Stimulated activated CD8-positive, alpha-beta memory T cell treated with anti-CD3 and anti-CD28 coated beads, Interleukin-7, amount 100 ng/mL, for 48 hours (primary cell): ENCODE measurements around the gene GANC.
"Not testable (repeated sequence)": the region's sequence is repeated elsewhere in the genome, so short reads cannot be mapped to it uniquely, and the experiment has no call there.

Experiments used
- DNase-seq, 2 donors: peaks; one replicate each; pipeline ENCODE4 v3.0.0-alpha.2; 2020; ENCODE audit warnings: low read depth in 1 of 2; ENCODE audit errors: extremely low read depth in 1 of 2

The GANC gene

DNA sequence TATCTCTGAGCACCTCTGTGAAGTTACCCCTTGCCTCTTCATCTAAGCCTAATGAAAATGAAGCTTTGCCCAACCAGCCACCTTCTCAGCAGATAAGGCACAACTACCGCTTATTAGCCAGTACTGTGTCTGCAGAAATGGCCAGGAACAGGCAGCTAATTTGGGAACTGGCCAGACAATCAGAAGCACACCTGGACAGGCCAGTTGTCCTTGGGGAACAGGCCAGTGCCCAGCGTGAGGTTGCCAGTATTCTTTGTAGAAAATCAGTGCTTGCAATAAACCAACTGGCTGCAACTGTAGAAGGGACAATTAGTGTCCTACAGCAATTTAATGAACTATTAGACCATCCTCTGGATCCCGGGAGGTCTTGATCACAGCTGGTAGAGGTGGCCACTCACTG lies 10.7 kb downstream of the GANC start:
- DNase-seq = no peak

- no peak for DNase-seq
These were observed 11.6 kb downstream of the GANC start for GRCh38 chr15:42284551-42284950.

DNA sequence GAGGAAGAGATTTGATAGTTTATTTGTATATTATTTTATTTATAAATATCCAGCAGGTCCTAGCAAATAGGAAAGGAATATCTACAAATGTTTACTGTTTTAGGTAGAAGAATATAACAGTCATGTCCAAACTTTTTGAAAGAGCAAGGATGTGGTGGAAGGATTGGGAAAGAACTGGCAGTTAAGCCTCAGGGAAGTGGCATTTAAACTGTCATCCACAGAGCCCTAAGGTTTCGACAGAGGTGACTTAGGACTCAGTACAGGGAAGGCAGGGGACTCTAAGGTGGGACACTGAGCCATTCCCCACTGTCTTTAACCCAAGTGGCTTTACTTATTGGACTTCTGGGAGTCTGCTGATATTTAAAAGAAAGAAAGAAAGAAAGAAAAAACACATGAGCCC lies 12.0 kb downstream of the GANC start:
- no peak for DNase-seq

DNA sequence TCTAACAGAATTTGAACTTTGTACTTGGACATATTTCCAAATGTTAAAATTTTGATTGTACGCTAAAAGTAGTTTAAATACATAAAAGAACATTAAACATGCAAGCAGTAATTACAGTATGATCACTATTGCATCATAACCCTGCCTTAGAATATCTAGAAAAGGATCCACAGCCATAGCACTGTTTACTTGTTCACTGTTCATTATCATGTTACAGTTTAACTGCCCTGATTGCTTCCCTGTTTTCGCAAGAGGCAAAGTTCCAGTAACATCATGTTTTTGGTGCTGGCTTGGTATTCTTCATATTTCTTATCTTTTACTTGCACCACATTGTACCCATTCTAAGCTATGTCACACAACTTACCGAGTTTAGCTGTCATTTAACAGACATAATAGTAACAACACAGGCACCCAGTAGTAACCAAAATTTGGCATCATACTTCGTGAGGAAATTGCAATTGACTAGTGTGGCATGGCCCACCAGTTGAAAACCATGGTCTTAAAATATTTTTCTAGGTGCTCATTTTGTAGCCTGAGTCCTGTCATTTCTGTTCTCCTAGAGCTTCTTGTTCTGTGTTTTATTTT lies 13.5 kb downstream of the GANC start:
- no peak for DNase-seq

GRCh38 chr15:42287931-42288330 lies 14.9 kb downstream of the GANC start:
- no peak for DNase-seq

DNA sequence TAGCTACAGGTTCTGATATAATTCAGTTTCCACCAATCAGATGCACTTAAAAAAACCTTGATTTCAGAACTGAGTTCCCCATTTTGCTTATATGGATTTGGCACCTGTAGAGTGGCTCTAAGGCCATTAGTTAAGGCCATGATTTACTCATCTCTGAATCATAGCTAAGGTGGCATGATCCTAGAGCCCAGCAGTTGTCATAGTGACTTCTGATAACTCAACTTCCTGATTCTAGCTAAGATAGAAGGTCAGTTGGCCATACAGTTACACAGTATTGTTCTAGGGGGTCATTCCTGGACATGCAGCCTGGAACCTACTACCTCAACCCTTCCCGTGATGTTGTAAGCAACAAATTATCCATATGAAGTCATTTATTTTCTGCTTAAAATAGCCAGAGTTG lies 16.2 kb downstream of the GANC start:
- no peak for DNase-seq

GRCh38 chr15:42301004-42301403 lies 28.0 kb downstream of the GANC start:
- not testable (repeated sequence) for DNase-seq

GRCh38 chr15:42306681-42307080 lies 33.7 kb downstream of the GANC start:
- DNase-seq = no peak

DNA sequence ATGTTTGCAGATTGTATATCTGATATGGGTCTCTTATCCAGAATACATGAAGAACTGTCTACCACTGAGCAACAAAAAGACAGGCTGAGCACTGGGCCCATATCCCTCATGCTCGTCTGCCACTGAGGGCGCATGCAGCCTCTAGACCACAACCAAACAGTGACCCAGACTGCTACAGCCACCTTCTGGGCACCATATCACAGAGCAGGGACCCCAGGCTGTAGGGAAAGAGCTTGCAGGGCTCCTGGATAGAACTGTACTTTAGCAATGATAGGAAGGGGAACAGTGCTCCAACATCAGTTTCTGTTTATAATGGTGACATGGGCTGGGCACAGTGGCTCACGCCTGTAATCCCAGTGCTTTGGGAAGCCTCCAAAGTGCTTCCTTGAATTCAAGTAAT lies 40.5 kb downstream of the GANC start:
- no peak for DNase-seq

DNA sequence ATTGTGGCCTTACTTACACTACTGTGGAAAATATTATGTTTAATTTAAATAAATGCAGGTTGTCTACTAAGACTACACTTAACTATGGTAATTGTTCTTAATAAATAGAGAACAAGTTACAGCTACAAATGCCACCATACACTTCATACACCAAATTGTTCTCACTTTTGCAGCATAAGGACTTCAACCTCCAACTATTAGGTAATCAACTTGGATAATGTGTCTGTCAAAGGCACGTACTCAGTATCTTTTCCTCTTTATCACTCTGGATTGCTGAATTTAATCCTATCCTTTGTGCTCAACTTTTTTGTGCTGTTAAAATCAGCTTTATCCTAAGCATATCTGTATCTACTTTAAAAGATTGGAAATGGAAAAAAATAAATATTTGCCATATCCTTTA lies 41.8 kb downstream of the GANC start:
- DNase-seq = no peak

DNA sequence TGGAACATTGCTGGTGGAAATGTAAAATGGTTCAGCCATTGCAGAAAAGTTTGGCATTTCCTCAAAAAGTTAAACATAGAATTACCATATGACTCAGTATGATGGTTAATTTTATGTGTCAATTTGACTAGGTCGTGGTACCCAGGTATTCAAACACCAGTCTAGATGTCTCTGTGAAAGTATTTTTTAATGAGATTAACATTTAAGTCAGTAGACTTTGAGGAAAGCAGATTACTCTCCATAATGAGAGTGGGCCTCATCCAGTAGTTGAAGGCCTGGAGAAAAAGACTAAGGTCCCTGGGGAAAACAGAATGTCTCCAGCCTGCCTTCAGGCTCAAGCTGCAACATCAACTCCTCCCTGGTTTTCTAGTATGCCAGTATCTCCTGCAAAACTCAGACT lies 42.5 kb downstream of the GANC start:
- DNase-seq = no peak

DNA sequence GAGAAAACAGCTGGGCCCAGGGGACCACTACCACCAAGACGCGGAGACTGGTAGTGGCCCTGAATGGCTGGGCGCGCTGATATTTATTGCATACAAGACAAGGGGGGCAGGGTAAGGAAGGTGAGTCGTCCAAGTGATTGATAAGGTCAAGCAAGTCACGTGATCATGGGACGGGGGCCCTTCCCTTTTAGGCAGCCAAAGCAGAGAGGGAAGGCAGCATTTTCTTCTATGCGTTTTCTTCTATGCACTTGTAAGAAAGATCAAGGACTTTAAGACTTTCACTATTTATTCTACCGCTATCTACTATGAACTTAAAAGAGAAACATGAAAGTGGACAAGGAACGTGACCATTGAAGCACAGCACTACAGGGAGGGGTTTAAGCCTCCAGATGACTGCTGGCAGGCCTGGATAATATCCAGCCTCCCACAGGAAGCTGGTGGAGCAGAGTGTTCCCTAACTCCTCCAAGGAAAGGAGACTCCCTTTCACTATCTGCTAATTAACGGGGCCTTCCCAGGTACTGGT lies 43.3 kb downstream of the GANC start:
- not testable (repeated sequence) for DNase-seq

DNA sequence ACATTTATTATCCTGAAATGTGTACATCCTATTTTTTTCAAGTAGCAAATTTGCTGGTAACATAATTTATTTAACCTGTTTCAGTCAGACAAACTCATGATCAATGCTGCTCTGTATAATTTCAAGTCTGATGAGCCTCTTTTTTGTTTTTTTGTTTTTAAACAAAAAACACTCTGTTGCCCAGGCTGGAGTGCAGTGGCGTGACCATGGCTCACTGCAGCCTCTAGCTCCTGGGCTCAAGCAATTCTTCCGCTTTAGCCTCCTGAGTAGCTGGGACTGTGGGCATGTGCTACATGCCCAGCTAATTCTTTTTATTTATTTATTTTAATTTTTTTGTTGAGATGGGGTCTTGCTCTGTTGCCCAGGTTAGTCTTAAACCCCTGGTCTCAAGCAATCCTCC lies 46.2 kb downstream of the GANC start:
- DNase-seq = no peak

DNA sequence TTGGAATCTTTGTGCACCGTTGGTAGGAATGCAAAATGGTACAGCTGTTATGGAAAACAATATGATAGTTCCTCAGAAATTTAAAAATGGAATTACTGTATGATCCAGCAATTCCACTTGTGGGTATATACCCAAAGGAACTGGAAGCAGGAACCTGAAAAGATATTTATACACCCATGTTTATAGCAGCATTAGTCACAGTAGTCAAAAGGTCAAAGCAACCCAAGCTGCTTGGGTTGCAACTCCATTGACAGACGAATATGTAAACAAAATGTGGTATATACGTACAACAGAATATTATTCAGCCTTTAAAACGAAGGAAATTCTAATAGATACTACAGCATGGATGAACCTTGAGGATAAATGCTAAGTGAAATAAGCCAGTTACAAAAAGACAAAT lies 51.3 kb downstream of the GANC start:
- no peak for DNase-seq

DNA sequence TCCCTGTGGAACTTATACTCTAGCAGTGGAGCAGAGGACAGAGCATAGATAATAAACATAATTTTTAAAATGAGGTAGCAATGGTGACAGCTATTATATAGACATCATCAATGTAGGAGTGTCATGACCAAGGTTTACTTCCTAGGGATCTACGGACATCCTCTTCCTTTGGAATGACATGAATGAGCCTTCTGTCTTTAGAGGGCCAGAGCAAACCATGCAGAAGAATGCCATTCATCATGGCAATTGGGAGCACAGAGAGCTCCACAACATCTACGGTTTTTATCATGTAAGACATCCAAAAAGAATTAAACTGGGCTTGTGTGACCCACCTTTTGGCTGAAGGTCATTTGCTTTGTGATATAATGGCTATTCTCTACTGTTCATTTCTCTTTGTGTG lies 56.2 kb downstream of the GANC start:
- DNase-seq = no peak

DNA sequence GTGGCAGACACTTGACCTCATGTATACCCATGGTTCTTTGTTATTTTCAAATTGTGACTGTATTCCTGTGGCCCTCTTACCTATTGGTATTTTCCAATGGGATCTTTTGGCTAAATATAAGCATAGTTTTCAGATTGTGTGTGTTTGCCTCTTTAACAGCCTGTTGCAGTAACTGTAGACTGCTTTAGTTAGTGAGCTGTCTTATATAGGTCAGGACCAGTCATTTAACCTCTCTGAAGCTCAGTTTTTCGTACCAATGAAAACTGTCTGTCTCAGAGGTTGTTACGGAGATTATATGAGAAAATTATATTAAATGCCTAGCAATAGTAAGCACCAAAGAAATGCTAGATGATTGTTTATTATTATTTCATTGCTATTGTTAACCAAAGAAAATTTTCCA lies 57.0 kb downstream of the GANC start:
- no peak for DNase-seq

DNA sequence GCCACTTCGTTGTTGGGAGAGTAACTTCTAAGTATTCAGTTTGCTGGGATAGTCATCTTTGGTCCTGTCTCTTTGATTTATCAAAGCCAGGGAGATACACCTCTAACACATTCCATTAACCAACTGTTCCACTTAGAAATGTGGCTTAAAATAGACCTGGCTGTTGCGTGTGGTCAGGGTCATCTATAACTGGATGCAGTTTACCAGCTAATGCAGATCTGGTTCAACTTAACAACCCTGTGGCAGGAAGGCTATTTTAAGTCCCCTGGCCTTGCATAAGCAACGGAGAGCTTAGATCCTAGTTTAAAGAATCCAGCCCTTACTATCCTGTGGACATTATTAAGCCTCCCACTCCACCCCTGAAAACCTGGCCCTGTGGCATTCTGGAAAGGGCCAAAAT lies 58.2 kb downstream of the GANC start:
- no peak for DNase-seq

GRCh38 chr15:42332331-42332730 lies 59.3 kb downstream of the GANC start:
- DNase-seq = no peak

DNA sequence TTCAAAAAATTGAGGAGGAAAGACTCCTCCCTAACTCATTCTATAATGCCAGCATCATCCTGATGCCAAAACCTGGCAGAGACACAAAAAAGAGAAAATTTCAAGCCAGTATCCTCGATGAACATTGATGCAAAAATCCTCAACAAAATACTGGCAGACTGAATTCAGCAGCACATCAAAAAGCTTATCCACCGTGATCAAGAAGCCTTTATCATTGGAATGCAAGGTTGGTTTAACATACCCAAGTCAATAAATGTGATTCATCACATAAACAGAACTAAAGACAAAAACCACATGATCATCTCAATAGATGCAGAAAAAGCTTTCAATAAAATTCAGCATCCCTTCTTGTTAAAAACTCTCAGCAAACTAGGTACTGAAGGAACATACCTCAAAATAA lies 62.1 kb downstream of the GANC start:
- no peak for DNase-seq

GRCh38 chr15:42336650-42337049 lies 63.6 kb downstream of the GANC start:
- not testable (repeated sequence) for DNase-seq

- not testable (repeated sequence) for DNase-seq
These were observed 64.1 kb downstream of the GANC start for GRCh38 chr15:42337104-42337503.

GRCh38 chr15:42338500-42338899 lies 65.5 kb downstream of the GANC start:
- DNase-seq = no peak

GRCh38 chr15:42343596-42344232 lies 70.7 kb downstream of the GANC start:
- no peak for DNase-seq
